GOT3 (cell line): Measurements from ENCODE around the gene SF3B3.

Experiments used
- DNase-seq: peaks from one replicate; lab custom pipeline; 2025; ENCODE audit warnings: mixed read lengths; lab: John Stamatoyannopoulos, UW

Gene SF3B3

DNA sequence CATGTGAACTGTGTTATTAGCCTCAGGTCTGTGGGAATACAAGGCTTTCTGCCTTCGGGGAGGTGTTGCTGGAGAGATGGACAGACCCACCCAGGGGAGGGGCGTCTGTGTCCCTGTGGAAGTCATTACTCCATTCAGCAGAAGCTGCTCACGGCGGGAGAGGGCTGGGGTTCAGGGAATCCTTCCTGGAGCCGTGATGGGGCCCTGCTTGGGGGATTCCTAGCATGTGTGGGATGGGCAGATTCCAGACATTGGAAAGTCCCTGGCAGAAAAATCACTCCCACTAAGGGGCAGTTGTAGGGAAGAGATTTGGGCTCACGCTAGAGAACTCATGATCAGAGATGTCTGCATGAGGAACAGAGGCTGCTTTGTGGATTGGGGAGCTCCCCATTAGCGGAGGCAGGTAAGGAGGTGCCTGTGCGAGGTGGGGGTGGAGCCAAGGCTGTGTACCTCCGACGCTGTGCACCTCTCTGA is 66.4 kb downstream of the SF3B3 start:
- no peak for DNase-seq

DNA sequence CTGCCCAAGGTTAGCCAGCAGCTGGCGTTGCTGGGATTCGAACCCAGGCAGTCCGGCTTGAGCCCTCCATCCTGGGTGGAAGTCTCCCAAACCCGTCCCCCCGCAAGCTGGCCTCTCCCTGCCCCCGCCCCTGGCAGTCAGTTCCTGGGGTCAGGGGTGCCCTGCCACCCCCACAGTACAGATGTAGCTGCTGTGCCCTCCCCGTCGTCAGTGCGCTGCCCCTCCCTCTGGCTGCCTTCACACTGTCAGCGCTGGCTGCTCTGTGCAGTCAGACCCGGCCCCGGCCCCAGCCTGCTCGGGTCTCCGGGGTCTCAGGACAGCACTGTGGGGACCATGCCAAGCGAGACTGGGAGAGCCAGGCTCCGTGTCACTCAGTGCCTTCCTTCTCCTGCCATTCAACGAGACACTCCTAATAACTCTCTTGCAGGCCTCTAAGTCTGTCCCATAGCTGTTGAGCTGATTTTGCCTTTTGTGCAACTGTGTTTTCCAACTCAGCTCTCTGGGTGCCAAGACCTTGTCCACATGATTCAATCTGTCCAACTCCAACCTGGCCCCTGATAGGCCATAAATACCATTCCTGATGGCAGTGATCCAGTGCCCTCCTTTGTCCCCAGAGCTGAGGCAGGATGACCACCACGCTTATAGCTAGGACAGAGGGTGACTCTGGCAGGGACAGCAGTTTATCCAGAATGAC is 67.3 kb downstream of the SF3B3 start:
- no peak for DNase-seq

- no peak for DNase-seq
These were observed 68.0 kb downstream of the SF3B3 start for GRCh38 chr16:70591615-70592014.

GRCh38 chr16:70592106-70592571 is 68.5 kb downstream of the SF3B3 start:
- DNase-seq: no peak

DNA sequence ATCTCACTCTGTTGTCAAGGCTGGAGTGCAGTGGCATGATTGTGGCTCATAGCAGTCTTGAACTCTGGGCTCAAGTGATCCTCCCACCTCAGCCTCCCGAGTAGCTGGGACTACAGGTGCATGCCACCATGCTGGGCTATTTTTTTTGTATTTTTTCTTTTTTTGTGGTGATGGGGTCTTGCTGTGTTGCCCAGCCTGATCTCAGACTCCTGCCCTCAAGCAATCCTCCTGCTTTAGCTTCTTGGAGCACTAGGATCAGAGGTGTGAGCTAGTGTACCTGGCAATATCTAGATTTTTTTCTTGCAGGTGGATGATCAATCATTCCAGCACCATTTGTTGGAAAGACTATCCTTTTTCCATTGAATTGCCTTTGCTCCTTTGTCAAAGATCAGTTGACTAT is 69.9 kb downstream of the SF3B3 start:
- DNase-seq: no peak

- DNase-seq: no peak
These were observed 71.0 kb downstream of the SF3B3 start for GRCh38 chr16:70594569-70594968.

GRCh38 chr16:70597135-70597835 is 73.7 kb downstream of the SF3B3 start:
- no peak for DNase-seq

DNA sequence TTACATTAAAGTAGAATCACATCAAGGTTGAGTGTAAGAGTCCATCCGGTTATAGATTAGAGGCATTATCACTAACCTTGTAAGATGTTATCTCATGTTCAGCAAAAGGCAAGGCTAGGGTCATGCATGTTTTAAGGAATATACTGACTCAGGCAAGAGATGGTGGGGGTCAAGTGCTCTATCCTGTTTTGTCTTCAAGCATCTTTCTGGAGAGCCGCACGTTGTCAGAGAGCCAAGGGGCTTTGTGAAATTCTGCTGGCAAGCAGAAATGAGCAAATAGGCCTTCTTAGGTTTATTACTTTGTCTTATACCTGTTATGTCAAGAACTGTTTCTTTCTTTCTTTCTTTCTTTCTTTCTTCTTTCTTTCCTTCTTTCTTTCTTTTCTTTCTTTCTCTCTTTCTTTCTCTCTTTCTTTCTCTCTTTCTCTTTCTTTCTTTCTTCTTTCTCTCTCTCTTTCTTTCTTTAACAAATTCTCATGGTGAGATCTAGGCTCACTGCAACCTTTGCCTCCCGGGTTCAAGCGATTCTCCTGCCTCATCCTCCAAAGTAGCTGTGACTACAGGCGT is 75.4 kb downstream of the SF3B3 start:
- no peak for DNase-seq

DNA sequence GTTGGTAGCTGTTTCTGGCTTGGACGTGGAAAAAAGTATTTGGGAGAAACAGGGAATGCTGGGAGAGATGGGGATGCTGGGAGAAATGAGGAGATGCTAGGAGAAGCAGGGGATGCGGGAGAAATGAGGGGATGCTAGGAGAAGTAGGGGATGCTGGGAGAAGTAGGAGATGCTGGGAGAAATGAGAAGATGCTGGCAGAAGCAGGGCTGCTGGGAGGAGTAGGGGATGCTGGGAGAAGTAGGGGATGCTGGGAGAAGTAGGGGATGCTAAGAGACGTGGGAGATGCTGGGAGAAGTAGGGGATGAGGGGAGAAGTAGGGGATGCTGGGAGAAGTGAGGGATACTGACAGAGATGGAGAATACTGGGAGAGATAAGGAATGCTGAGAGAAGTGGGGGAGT is 77.1 kb downstream of the SF3B3 start:
- DNase-seq: no peak

- DNase-seq: no peak
These were observed 78.3 kb downstream of the SF3B3 start for GRCh38 chr16:70601576-70602575.

DNA sequence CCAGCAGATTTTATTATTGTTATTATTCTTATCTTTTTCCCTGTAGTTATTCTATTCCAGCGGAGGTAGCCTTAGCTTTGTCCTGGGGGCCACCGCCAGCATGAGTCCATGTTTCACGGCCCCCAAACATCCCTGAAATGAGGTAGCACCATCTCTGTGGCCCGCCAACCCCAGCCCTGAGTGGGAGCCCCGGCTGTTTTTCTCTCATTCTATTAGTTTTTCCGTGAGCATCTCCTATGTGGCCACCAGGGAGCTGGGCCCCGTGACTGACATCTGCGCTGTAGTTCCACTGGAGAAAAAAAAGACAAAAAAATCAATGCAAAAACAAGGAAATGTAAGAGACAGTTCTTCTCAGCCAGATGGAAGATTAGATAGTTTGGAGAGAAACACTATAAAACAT is 79.2 kb downstream of the SF3B3 start:
- DNase-seq: no peak

GRCh38 chr16:70604407-70605282 is 81.0 kb downstream of the SF3B3 start:
- no peak for DNase-seq

- no peak for DNase-seq
These were observed 81.7 kb downstream of the SF3B3 start for GRCh38 chr16:70605283-70605657.

DNA sequence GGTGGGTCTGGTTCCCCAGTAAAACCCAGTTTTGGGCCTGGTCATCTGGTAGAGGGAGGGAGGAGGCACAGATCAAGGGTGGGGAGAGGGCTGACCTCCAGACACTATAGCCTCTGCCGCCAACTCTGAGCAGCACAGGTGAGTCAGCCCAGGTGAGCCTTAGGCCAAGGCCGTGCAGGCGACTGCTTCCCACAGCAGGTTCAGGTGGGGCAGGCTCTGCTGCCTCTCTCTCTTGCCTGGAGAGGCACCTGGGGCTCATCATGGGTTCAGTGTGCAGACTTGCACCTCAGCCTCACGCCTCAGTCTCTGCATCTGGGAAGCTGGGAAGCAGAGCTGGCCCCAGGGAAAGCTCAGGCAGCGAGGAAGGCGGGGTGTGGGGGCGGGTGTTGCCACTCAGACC is 84.9 kb downstream of the SF3B3 start:
- no peak for DNase-seq

DNA sequence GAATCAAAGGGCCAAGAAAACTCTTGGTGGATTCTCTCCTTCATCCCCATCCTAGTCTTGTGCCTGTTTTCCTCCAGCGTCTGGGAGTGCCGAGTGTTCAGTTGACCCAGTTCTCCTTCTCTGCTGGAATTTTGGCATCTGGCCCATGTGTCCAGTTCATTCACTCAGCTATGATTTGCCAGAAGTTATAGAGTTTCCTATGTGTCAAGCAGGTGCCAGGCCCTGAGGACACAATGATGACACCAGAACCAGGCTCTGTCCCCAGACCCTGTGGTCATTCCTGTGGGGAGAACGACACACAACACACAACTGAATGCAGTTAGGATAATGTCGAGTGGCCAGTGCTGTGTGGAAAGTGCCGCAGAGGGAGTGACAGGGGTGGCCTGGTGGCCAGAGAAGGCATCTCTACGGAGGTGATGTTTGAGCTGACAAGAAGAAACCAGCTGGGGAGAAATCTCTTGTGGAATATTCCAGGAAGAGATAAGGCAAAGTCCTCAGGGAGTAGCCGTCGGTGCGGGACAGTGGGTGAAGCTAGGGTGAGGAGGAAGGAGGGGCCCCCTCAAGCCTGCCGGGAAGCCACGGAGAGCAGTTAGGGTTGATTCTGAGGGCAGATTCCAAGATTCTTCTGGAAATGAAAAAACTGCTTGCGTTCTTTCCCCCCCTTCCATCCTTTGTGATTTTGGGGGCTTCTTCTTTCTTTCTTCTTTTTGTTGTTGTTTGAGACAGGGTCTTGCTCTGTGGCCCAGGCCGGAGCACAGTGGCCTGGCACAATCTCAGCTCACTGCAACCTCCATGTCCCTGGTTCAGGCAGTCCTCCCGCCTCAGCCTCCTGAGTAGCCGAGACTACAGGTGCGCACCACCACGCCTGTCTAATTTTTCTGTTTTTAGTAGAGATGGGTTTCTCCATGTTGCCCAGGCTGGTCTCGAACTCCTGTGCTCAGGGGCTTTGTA is 86.9 kb downstream of the SF3B3 start:
- DNase-seq: no peak

DNA sequence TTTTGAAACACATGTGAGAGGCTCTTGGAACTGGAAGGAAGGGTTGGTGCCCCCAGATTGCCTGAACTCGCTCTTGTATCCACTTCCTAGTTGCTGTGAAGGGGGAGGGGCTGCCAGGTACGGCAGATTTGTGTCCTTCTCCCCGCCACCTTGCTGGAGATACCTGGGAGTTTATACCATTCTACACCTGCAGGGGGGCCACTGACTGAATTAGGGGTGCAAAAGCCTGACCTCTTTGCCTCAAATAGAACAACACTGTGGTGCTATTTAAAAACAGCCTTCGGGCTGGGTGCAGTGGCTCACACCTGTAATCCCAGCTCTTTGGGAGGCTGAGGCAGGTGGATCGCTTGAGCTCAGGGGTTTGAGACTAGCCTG is 87.6 kb downstream of the SF3B3 start:
- DNase-seq: no peak

- no peak for DNase-seq
These were observed 88.2 kb downstream of the SF3B3 start for GRCh38 chr16:70611785-70612303.

- DNase-seq: no peak
These were observed 89.3 kb downstream of the SF3B3 start for GRCh38 chr16:70612931-70613330.

DNA sequence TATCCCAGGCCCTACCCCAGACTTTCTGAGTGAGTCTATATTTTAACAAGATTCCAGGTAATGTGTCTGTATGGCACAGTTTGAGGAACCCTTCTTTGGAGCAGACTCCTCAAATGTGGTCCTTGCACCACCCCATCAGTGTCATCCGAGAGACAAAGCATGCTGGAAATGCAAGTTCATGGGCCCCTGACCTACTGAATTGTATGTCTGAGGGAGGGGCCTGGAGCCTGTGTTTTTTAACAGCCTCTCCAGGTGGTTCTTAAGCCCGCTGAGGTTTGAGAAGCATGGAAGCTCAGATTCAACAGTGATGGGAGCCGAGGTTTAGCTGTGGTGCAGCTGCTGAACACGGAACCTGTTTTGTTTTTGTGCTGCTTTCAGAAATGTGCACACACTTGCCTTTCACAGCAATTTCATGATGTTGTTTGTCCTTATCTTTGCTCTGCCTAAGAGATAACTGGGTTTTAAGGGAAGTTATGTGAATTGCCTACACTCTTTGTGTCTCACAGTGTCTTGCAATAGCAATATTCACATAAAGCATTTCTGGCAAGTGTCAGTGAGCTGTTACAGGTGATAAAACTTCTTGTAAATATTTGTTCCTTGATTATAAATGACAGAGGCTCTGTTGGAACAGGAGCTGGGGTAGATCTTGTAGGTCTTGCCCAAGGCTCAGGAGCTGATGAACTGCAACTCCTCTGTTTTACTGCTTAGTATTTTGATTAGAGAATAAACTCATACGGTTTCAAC is 90.8 kb downstream of the SF3B3 start:
- no peak for DNase-seq
